Measurements from ENCODE around the gene LILRB1.

GRCh38 chr19:54650108-54650655, 19.9 kb downstream of the LILRB1 start:
- TF ChIP-seq TAF1 (IDR thresholded peaks at IDR 0.05; ENCODE audit: borderline replicate concordance, low read depth, low read length) = no peak
- TF ChIP-seq POLR2A (IDR thresholded peaks at IDR 0.05; ENCODE audit: low read depth, low read length) = no peak
